Stimulated activated CD8-positive, alpha-beta memory T cell treated with anti-CD3 and anti-CD28 coated beads, Interleukin-7, amount 100 ng/mL, for 24 hours (primary cell): Measurements from ENCODE around the gene BCOR.

Experiments used
- DNase-seq: peaks from one replicate; pipeline ENCODE4 v3.0.0-alpha.2; 2020; ENCODE audit warnings: low read depth

BCOR gene

GRCh38 chrX:40084471-40085101 is 13.2 kb downstream of the BCOR start:
- DNase-seq, result no peak

DNA sequence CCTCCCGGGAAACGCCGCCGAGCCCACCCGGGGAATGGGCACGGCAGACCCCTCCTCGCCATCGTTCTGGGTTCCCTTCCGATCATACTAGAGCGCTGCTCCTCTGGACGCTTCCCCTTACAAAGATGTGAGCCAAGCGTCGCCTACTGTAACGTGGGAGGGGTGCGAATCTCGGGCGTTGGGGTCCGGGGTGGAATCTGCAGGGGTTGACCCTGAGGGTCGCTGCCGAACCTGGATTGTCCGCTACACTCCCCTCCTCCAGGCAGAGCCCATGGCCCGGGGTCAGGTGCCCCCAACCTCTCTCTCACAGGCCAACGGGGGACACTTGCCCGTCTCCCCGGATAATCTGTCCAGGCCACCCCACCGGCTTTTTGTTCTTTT is 13.8 kb downstream of the BCOR start:
- DNase-seq, result no peak

DNA sequence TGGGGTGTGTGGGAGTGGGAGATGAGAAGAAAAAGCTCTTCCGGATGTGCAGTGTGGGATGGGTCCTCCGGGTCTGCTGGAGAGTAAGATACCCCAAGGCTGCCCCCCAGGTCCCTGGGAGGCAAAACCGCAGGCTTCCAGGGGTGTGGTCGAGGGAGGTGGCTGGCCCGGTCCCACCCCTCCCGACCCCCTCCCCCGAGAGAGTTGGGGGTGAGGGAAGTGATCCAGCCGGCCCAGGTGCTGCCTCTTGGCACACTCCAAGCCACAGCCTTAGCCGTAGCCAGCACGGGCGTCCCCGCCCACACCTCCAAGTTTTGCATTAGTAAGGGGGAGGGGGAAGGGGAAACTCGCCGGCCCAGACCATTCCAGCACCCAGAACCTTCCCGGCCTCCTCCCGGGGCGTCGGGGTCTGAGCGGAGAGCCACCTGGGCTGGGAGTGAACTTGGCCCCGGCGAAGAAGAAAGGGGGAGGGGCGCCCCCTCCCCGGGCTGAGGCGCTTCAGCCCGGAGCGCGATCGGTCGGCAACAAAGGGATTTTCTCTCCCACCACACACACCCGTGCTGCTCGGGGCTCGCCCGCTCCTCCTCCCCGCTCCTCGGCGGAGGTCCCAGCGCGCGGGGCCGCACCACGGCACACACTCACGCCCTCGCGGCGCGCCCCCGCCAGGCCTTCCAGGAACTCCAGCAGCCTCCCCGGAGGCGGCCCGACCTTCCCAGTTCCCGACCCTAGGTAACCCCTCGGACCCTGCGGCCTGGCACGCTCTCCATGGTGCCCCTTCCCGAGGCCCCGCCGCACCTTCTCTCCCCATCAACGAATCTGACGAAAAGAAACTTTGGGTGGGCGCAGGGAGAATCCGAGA is 14.4 kb downstream of the BCOR start:
- no peak for DNase-seq

- DNase-seq, result no peak
These were observed 15.2 kb downstream of the BCOR start for GRCh38 chrX:40082447-40083119.

DNA sequence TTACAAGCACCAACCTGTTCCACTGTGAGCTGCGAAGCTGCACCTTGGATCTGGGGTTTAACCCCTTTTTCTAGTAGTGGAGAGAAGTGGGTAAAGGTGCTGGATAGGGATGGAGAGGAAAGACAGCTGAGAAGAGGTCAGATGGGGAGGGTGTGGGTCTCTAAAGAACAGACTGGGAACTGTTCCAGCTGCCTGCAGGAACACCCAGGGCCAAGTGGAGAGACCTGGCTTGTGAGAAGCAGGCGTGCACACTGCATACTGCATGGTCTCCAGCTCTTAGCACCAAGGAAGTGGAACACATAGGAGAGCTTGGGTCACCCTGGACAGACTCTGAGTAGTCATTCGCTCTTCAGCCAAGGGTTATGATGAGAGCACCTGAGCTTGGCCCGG is 16.1 kb downstream of the BCOR start:
- DNase-seq, result no peak

DNA sequence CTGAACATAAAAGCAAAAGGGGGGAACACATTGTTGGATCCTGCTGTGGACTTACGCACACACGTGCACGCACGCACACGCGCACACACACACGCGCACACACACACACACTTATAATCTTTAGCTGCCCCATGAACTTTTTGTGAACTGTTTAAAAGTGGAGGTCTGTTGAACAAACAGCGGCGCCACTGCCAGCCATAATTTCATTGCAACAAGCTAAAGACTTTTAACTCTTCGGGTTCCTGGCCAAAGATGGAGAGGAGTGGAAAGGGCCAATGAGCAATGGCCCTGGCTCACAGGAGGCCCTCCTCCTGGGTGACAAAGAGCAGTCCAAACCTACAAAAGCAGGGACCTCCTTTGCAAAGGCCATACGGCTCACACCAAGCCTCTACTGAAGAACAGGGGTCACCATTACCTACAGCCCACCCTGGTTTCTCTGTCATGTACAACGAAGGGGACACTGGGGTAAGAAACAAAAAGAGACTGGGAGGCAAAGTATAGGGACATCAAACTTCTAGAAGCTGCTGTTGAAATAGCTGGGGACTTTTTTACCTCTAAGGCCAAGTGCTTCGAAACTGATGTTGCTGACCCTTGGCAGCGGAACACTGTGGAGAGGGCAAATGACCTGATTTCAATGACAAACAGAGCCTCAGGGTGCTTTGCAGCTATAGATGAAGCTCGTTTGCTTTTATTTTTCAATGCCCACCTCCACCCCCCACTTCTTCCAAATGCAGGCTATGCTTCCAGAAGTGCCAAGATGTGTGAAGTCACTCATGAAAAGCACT is 16.7 kb downstream of the BCOR start:
- no peak for DNase-seq

GRCh38 chrX:40079572-40079971 is 18.2 kb downstream of the BCOR start:
- DNase-seq, result no peak

GRCh38 chrX:40078489-40079227 is 19.1 kb downstream of the BCOR start:
- DNase-seq, result no peak

GRCh38 chrX:40077906-40078305 is 19.9 kb downstream of the BCOR start:
- DNase-seq, result no peak

DNA sequence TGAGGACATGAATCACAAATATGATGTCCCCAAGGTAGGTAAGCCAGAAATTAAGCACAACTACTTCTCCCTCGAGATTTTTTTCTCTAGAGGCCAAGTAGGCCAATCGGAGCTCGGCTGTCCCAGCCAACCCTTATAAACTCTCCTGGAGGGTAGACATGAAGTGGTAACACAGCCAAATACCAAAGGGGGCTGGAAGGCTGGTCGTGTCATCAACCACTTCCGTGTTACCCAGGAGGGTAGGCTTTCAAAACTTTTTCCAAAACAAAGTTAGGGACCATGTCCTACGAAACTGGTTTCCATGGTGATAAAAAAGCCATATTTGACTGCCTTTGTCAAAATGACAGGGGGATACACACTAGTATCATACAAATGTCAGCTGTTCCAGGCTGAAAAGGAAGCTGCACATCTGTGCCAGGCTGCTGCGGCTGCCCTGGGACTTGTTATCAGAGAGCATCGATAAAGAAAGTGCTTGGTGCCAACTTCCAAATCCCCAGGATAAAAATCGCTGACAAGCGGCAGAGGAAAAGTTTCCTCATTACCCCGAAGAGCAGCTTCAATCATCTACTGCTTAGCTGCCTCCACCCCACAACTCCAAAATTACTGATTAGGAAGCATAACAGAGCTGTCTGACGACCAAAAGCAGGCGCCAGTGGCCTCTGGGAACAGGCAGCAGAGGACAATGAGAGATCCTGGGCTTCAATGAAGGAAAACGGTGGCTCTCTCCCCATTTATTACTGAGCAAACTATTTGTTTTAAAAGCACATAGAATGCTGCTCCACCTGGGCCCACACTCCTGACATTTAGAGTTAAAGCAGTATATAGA is 20.8 kb downstream of the BCOR start:
- no peak for DNase-seq

DNA sequence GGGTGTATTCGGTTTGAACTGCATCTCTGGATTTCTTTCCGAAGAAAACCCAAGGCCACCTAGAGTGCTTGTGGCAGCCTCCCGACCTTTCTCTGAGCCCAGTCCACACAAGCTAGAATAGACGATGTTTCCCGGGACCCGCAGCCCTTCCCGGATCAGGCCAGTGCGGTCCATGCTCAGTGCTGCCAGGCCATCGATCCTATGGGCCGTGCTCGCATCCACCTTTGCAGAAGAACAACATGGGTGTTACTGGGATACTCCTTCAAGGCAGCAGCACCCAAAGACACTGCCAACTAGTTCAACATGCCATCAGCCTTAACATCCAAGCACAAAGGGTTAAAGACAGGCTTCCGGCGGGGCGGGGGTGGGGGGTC is 22.8 kb downstream of the BCOR start:
- DNase-seq, result no peak

DNA sequence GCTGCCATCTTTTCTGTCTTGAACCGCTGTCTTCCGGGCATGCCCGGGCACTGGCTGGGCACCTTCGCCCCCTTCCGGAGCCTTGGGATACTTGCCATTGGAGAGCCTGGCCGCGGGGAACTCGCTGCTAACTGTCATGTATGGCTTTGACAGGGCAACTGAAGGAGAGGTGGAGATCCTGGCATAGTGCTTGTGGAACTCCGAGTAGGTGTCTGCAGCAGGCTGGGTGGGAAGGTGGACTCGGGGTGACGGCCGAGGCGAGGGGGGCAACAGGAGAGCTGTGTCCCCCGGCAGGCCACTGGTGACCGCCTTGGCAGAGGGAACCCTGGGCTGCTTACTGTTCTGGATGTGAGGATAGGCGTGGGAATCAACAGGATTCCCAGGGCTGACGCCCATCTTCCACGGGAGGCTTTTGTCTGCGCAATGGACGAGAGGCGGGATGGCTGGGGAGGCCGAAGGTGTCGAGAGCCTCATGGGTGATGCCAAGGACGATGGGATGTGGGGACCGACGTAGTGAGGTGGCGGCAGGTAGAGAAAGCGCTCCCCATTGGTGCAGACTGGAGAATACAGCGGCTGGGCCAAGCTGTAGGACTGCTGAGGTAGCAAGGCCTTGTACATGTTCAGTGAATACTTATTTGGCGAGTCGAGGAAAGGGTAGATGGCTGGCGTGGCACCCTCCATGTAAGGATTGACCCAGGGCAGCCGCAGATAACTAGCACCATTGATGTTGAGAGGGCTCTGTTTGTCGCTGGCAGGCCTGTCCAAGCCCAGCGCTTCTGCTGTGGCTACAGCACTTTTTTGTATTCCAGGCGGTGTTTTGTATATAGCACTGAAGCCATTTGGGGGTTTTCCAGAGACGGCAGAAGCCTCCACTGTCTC is 23.4 kb downstream of the BCOR start:
- no peak for DNase-seq

DNA sequence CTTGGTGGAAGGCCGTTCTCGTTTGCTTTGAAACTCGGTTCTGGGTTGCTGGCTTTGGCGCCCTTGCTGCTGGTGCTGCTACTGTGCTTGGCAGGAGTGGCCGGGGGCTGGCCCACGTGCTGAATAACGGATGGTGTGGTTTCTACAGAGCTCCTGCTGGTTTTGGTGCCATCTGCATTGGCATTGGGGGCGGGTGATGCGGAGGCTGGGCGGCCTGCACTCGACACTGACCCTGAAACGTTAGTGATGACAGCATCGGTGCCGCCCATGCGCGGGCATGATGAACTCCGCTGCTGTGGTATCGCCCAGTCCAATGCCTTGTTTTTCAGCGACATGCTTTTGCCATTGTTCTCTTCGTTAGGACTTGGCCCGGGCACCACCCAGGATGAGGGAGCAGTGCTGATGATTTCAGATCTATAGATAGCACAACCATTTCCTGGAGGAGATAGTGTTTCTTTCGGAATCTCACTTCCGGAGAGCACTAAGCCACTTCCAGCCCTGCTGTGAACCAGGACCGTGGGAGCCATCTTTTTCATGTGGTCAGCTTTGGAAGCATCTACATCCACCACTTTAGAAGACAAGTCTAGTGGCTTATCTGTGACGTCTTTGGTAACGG is 24.2 kb downstream of the BCOR start:
- DNase-seq, result no peak

GRCh38 chrX:40072246-40072645 is 25.5 kb downstream of the BCOR start:
- DNase-seq, result no peak

DNA sequence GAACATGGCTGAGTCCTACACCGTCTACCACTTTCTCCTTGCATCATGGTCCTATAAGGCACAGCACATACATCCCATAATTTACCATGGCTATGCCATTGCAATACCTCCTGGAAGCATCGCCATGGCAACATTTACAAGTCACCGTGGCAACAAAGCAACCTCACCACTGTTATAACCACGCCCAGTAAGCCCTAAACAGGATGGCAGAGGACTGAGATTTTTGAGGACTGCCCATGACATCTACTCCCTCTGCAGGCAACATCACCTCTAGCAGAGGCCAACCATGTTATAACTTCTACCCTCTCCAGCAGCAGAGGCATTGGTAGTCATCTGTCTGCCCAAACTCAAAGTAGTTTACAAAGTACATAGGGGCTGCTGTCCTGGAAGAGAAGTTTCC is 29.7 kb downstream of the BCOR start:
- no peak for DNase-seq

- no peak for DNase-seq
These were observed 31.1 kb downstream of the BCOR start for GRCh38 chrX:40066700-40067099.

DNA sequence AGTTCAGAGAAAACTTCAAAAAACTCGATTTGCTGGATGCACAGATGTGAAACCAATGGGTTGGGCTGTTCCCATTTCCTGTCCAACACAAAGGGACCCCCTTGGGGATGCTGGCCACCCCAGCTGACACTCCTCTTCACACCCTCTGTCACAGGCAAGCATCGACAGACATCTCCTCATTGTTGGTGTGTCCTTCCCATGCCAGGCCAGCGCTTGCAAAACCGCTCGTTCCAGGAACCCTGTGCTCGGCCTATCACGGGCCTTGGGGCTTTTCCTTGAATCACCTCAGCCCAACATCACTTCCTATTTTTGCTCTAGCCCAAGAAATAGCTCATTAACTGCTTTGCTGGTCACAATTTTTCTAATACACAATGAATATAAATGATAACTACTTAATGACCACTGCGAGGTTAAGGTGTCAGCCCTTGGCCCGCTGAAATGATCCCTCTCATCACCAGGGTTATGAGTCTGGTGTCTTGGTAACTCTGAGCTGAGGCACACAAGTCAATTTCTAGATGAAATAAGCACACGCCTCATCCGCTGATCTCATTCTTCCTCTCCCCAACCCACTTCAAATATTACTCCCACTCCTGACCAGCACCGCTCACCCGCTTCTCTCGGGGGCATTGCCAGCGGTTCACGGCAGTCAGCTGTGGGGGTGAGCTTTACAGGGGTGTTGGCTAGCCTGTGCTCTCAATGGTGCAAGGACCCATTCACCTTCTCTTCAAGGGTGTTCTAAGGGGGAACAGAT is 32.3 kb downstream of the BCOR start:
- DNase-seq, result no peak

DNA sequence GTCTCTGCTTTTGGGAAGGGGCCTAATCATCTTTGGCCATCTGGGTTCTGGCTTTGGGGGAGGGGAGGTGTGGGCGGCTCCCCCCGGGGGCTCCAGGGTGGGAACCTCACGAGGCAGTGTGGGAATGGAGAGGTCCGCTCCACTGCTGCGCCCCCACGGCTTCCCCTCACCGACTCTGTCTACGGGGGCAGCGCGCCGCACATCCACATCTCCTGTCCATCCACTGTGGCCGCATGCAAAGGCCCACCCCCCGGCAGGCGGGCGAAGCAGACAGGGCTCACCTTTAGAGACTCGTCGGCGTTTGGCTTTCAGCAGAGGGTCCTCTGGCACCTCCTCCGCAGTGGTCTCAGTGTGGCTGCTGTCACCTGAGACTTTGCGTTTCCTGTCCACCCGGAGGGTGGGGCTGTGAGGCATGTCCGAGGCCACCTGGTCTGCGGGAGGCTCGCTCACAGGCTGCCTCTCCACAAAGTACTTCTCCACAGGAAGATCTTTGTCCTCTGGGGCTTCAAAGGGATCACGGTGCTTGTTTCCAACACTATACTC is 33.6 kb downstream of the BCOR start:
- DNase-seq, result no peak
